K562 (cell line): ENCODE measurements around the gene VRK1. TPM values are rescaled to one million over a fixed set of nuclear protein-coding genes. Genes with fewer than 3 reads are reported as not detected.

Experiments used
- ARID1B ChIP-seq: fragments of 450-650 bp; IDR thresholded peaks from 2 replicates; pipeline ENCODE4 v1.6.1; 2016; ENCODE audit warnings: antibody characterized with exemption, mild to moderate bottlenecking, inconsistent platforms
- CHD2 ChIP-seq: IDR thresholded peaks from 2 replicates; pipeline ENCODE4 v1.6.1; 2011; ENCODE audit warnings: low read depth, low read length
- KDM4B ChIP-seq, 2 experiments: fragments of 450-650 bp in 1 of 2; sonication (generic) in 1 of 2; IDR thresholded peaks; 2 replicates each; pipeline ENCODE4 v1.6.1; 2016 to 2017; ENCODE audit warnings: borderline replicate concordance in 2 of 2, antibody characterized with exemption in 1 of 2, low read depth in 1 of 2, mild to moderate bottlenecking in 1 of 2
- LEF1 ChIP-seq: fragments of 450-650 bp; IDR thresholded peaks from 2 replicates; pipeline ENCODE4 v1.6.1; 2016; ENCODE audit warnings: mild to moderate bottlenecking
- MCM2 ChIP-seq: fragments of 450-650 bp; IDR thresholded peaks from 2 replicates; pipeline ENCODE4 v1.6.1; 2017; ENCODE audit warnings: low read depth, mild to moderate bottlenecking
- PHF8 ChIP-seq: fragments of 200-600 bp; sonication (generic); IDR thresholded peaks from 2 replicates; pipeline ENCODE4 v1.6.1; 2012; ENCODE audit warnings: mixed run types, mild to moderate bottlenecking, inconsistent platforms, low read length, moderate library complexity, borderline replicate concordance
- POLR2AphosphoS2 ChIP-seq: IDR thresholded peaks from 2 replicates; pipeline ENCODE4 v1.6.1; 2012; ENCODE audit warnings: low read length, improper control_type of control experiment
- PRPF4 ChIP-seq: fragments of 200-400 bp; formaldehyde crosslinking; IDR thresholded peaks from one replicate; pipeline ENCODE4 v1.6.1; 2017; ENCODE audit warnings: low read length, low read depth, mild to moderate bottlenecking; ENCODE audit not compliant: insufficient read depth, poor library complexity, severe bottlenecking
- RBM22 ChIP-seq: fragments of 200-400 bp; formaldehyde crosslinking; IDR thresholded peaks from 2 replicates; pipeline ENCODE4 v1.6.1; 2018; ENCODE audit warnings: low read length, low read depth; ENCODE audit not compliant: poor library complexity, severe bottlenecking
- RBM39 ChIP-seq: fragments of 200-400 bp; formaldehyde crosslinking; optimal IDR thresholded peaks from 2 replicates; pipeline ENCODE3; 2018; ENCODE audit warnings: low read depth, low read length
- REST ChIP-seq, 2 experiments: fragments of 450-650 bp; formaldehyde crosslinking in 1 of 2; IDR thresholded peaks; 2 replicates each; pipeline versions ENCODE4 v1.4.0 to v1.6.1; 2014 to 2020; ENCODE audit warnings: mild to moderate bottlenecking in 2 of 2, borderline replicate concordance in 1 of 2, low read depth in 1 of 2
- ZNF408 ChIP-seq: fragments of 250-450 bp; sonication (Bioruptor Pico); IDR thresholded peaks from 2 replicates; pipeline ENCODE4 v1.4.0; 2020; ENCODE audit warnings: low read depth, mild to moderate bottlenecking, moderate library complexity
- ZNF639 ChIP-seq, 2 experiments: fragments of 200-800 bp in 1 of 2; sonication (Bioruptor generic) in 1 of 2; sonication (generic) in 1 of 2; formaldehyde crosslinking in 1 of 2; IDR thresholded peaks in 1 of 2; conservative IDR thresholded peaks in 1 of 2; 2 replicates each; pipeline versions ENCODE4 v1.5.0 to v1.6.1; 2016 to 2020; ENCODE audit warnings: missing compliant biosample characterization in 1 of 2, missing genetic modification characterization in 1 of 2, missing genetic modification reagents in 1 of 2
- ZNF695 ChIP-seq: fragments of 450-650 bp; formaldehyde crosslinking; IDR thresholded peaks from 2 replicates; pipeline ENCODE4 v1.4.0; 2020; ENCODE audit warnings: mild to moderate bottlenecking, moderate library complexity
- polyA plus RNA-seq, 8 experiments: library from polyadenylated mRNA; depleted of rRNA in 4 of 8; stranded (reverse) in 5 of 8; unstranded in 3 of 8; fragments of >200 nt; fragmentation: Nextera tagmentation in 2 of 8; fragmentation: Illumina TruSeq in 1 of 8; extraction: Ambion mirVana in 2 of 8; extraction: Trizol in 1 of 8; gene quantifications; 2 replicates each; pipeline versions ENCODE4 v1.2.1 to v1.2.3, GENCODE V29; 2011 to 2014; ENCODE audit warnings: inconsistent platforms in 1 of 8, missing spikeins in 1 of 8
- total RNA-seq, 7 experiments: library from RNA; depleted of rRNA in 6 of 7; stranded (reverse); fragments of >200 nt in 6 of 7; fragmentation: Illumina TruSeq in 2 of 7; extraction: Trizol in 2 of 7; gene quantifications; 2 replicates each; pipeline versions ENCODE4 v1.2.1 to v1.2.3, GENCODE V29; 2011 to 2021; ENCODE audit warnings: low replicate concordance in 1 of 7

The VRK1 gene
- total and polyA plus RNA-seq, 9 of the 15 experiments (the other 6 are each of a cell fraction or from before 2014, with no cell fraction given), result 83.6 to 177 (median 116) TPM

GRCh38 chr14:96852823-96853422 lies 55.7 kb downstream of the VRK1 start (continued):
- TF ChIP-seq ZNF639 (CRISPR knock-in tag; conservative IDR thresholded peaks at IDR 0.05 in 1 of 2, IDR thresholded peaks at IDR 0.05 in 1 of 2), result no peak
- TF ChIP-seq RBM22, result no peak
- no peak for TF ChIP-seq ZNF408 (CRISPR knock-in tag)
- TF ChIP-seq CHD2, result no peak
- TF ChIP-seq MCM2, result no peak
- TF ChIP-seq KDM4B (IDR thresholded peaks at IDR 0.05; ENCODE audit: borderline replicate concordance in 2 of 2, low read depth in 1 of 2), result no peak
- no peak for TF ChIP-seq RBM39
- TF ChIP-seq ARID1B, result no peak
- peak; percentile 49; the same call in 1 of the 2 replicates for TF ChIP-seq REST (IDR thresholded peaks at IDR 0.05; ENCODE audit: borderline replicate concordance)
- TF ChIP-seq REST (CRISPR knock-in tag; IDR thresholded peaks at IDR 0.05; ENCODE audit: low read depth), result no peak
- no peak for TF ChIP-seq PHF8
- TF ChIP-seq ZNF695, result no peak
- TF ChIP-seq LEF1, result no peak
- TF ChIP-seq PRPF4, result no peak
- no peak for TF ChIP-seq POLR2AphosphoS2
- TF ChIP-seq, all 486 proteins: peak for 7
